SK-N-SH (cell line): ENCODE results near the gene GSC. TPM values are rescaled to one million over a fixed set of nuclear protein-coding genes. Genes with fewer than 3 reads are reported as not detected.

ENCODE experiments used
- CTCF ChIA-PET: fragments of 300-600, 350-600 bp; formaldehyde crosslinking; extraction: SDS; loops from one replicate; lab custom pipeline; 2021; lab: Yijun Ruan, JAX
- POLR2A ChIA-PET: fragments of 350-600 bp; sonication (Branson Sonifier 250); formaldehyde crosslinking; extraction: SDS; loops from one replicate; lab custom pipeline; 2020; ENCODE audit warnings: antibody characterized with exemption, inconsistent platforms; lab: Yijun Ruan, JAX
- DNase-seq: peaks from one replicate; pipeline ENCODE4 v3.0.0; 2012
- H2AFZ ChIP-seq: fragments of 200-600 bp; sonication (generic); 2 replicates; pipeline ENCODE4 v1.8.1; 2016; ENCODE audit warnings: antibody characterized with exemption, mild to moderate bottlenecking, low read depth
- H3F3A ChIP-seq: fragments of 200-600 bp; sonication (generic); replicated peaks from 2 replicates; pipeline ENCODE3; 2016; ENCODE audit warnings: antibody characterized with exemption, mild to moderate bottlenecking; ENCODE audit not compliant: insufficient read depth
- H3K27ac ChIP-seq, 2 experiments: fragments of 200-500 bp in 1 of 2; fragments of 200-600 bp in 1 of 2; sonication (Bioruptor generic) in 1 of 2; sonication (generic), shearing (Covaris generic) in 1 of 2; 2 replicates each; pipeline versions ENCODE4 v1.5.1 to v1.6.1; 2014 to 2016; ENCODE audit warnings: low read depth in 2 of 2, inconsistent platforms in 1 of 2, low read length in 1 of 2, mild to moderate bottlenecking in 1 of 2, mixed read lengths in 1 of 2
- H3K27me3 ChIP-seq: fragments of 200-600 bp; sonication (generic), shearing (Covaris generic); 2 replicates; pipeline ENCODE4 v1.6.1; 2016; ENCODE audit warnings: mixed run types; ENCODE audit not compliant: insufficient read depth
- H3K36me3 ChIP-seq, 2 experiments: fragments of 200-500 bp in 1 of 2; fragments of 200-600 bp in 1 of 2; sonication (Bioruptor generic) in 1 of 2; sonication (generic) in 1 of 2; replicated peaks in 1 of 2; 2 replicates each; pipeline versions ENCODE3 to v1.5.1; 2014 to 2016; ENCODE audit warnings: low read length in 1 of 2, mild to moderate bottlenecking in 1 of 2; ENCODE audit not compliant: insufficient read depth in 2 of 2, control insufficient read depth in 1 of 2
- H3K4me1 ChIP-seq, 2 experiments: fragments of 200-500 bp in 1 of 2; fragments of 200-600 bp in 1 of 2; sonication (Bioruptor generic) in 1 of 2; sonication (generic), shearing (Covaris generic) in 1 of 2; 2 replicates each; pipeline versions ENCODE4 v1.5.1 to v1.6.1; 2014 to 2016; ENCODE audit warnings: low read depth in 1 of 2, low read length in 1 of 2, mixed run types in 1 of 2; ENCODE audit not compliant: insufficient read depth in 2 of 2, control insufficient read depth in 1 of 2
- H3K4me2 ChIP-seq: fragments of 200-600 bp; sonication (generic), shearing (Covaris generic); 2 replicates; pipeline ENCODE4 v1.6.1; 2017; ENCODE audit warnings: mixed run types
- H3K4me3 ChIP-seq, 2 experiments: fragments of 200-500 bp in 1 of 2; fragments of 200-600 bp in 1 of 2; sonication (Bioruptor generic) in 1 of 2; sonication (generic), shearing (Covaris generic) in 1 of 2; 2 replicates each; pipeline versions ENCODE4 v1.5.1 to v1.8.1; 2014 to 2016; ENCODE audit warnings: low read depth in 2 of 2, inconsistent platforms in 1 of 2, low read length in 1 of 2, mild to moderate bottlenecking in 1 of 2, mixed read lengths in 1 of 2, moderate library complexity in 1 of 2
- H3K79me2 ChIP-seq: fragments of 200-600 bp; sonication (generic); 2 replicates; pipeline ENCODE4 v1.8.1; 2017; ENCODE audit warnings: mild to moderate bottlenecking; ENCODE audit not compliant: insufficient read depth
- H3K9ac ChIP-seq: fragments of 200-600 bp; sonication (generic); 2 replicates; pipeline ENCODE4 v1.6.1; 2017; ENCODE audit warnings: mixed run types
- H3K9me2 ChIP-seq: fragments of 200-600 bp; sonication (generic); 2 replicates; pipeline ENCODE4 v1.6.1; 2017; ENCODE audit warnings: mixed run types
- H3K9me3 ChIP-seq: fragments of 200-600 bp; sonication (generic); 2 replicates; pipeline ENCODE4 v1.6.1; 2017; ENCODE audit warnings: mixed run types, mild to moderate bottlenecking, moderate library complexity
- H4K20me1 ChIP-seq: fragments of 200-600 bp; sonication (generic); 2 replicates; pipeline ENCODE4 v1.6.1; 2017; ENCODE audit warnings: mild to moderate bottlenecking, mixed run types; ENCODE audit not compliant: insufficient read depth
- CHD2 ChIP-seq: fragments of 150-350 bp; IDR thresholded peaks from 2 replicates; pipeline ENCODE4 v1.6.1; 2018; ENCODE audit warnings: low read length; ENCODE audit not compliant: partially characterized antibody
- ELF1 ChIP-seq: IDR thresholded peaks from 2 replicates; pipeline ENCODE4 v1.4.0; 2012
- EP300 ChIP-seq, 2 experiments: IDR thresholded peaks; 2 replicates each; pipeline versions ENCODE4 v1.4.0 to v1.6.1; 2012; ENCODE audit warnings: borderline replicate concordance in 1 of 2, low read depth in 1 of 2, low read length in 1 of 2
- EZH2phosphoT487 ChIP-seq: fragments of 200-600 bp; sonication (generic); IDR thresholded peaks from 2 replicates; pipeline ENCODE4 v1.6.1; 2017; ENCODE audit warnings: low read depth, mixed run types, mild to moderate bottlenecking, antibody characterized with exemption, moderate library complexity, borderline replicate concordance
- FOSL2 ChIP-seq: IDR thresholded peaks from 2 replicates; pipeline ENCODE4 v1.4.0; 2012; ENCODE audit warnings: low read depth, mild to moderate bottlenecking, moderate library complexity, borderline replicate concordance
- FOXM1 ChIP-seq: IDR thresholded peaks from 2 replicates; pipeline ENCODE4 v1.4.0; 2012; ENCODE audit warnings: low read depth, mild to moderate bottlenecking
- GABPA ChIP-seq: IDR thresholded peaks from 2 replicates; pipeline ENCODE4 v1.4.0; 2012; ENCODE audit warnings: low read depth, mild to moderate bottlenecking
- NRF1 ChIP-seq: IDR thresholded peaks from 2 replicates; pipeline ENCODE4 v1.6.1; 2012; ENCODE audit warnings: low read depth, mild to moderate bottlenecking, low read length
- POLR2AphosphoS5 ChIP-seq: IDR thresholded peaks from 2 replicates; pipeline ENCODE4 v1.6.1; 2012; ENCODE audit warnings: low read depth, low read length
- RXRA ChIP-seq: IDR thresholded peaks from 2 replicates; pipeline ENCODE4 v1.4.0; 2012; ENCODE audit warnings: low read depth, mild to moderate bottlenecking, borderline replicate concordance
- SMC3 ChIP-seq: IDR thresholded peaks from 2 replicates; pipeline ENCODE4 v1.6.1; 2012; ENCODE audit warnings: low read depth, low read length, improper control_type of control experiment
- TCF12 ChIP-seq: IDR thresholded peaks from 2 replicates; pipeline ENCODE4 v1.4.0; 2012
- TEAD4 ChIP-seq: IDR thresholded peaks from 2 replicates; pipeline ENCODE4 v1.4.0; 2012; ENCODE audit warnings: mild to moderate bottlenecking, borderline replicate concordance; ENCODE audit not compliant: insufficient read depth
- USF2 ChIP-seq: fragments of 150-350 bp; IDR thresholded peaks from 2 replicates; pipeline ENCODE4 v1.6.1; 2017; ENCODE audit warnings: antibody characterized with exemption, low read length, low read depth, borderline replicate concordance
- YY1 ChIP-seq: IDR thresholded peaks from 2 replicates; pipeline ENCODE4 v1.4.0; 2012; ENCODE audit warnings: low read depth, mild to moderate bottlenecking
- ZBTB33 ChIP-seq: IDR thresholded peaks from 2 replicates; pipeline ENCODE4 v1.4.0; 2012; ENCODE audit warnings: low read depth, borderline replicate concordance
- WGBS: methylation state at CpG from one replicate; pipeline ENCODE4 v1.1.6; 2017; ENCODE audit warnings: low lambda C conversion rate; 5-methylcytosine and 5-hydroxymethylcytosine counted together
- polyA plus RNA-seq, 3 experiments: library from polyadenylated mRNA; depleted of rRNA; stranded (reverse); fragments of >200 nt; gene quantifications; 2 replicates each; pipeline ENCODE4 v1.2.3, GENCODE V29; 2012
- TF ChIP-seq, protein P1 (sequence below): fragments of 150-350 bp; IDR thresholded peaks from 2 replicates; pipeline ENCODE4 v1.6.1; 2016; ENCODE audit warnings: mild to moderate bottlenecking, low read depth, low read length
- TF ChIP-seq, protein P2 (sequence below): IDR thresholded peaks from 2 replicates; pipeline ENCODE4 v1.6.1; 2012; ENCODE audit warnings: mild to moderate bottlenecking, low read depth, low read length, moderate library complexity

The GSC gene
- polyA plus RNA-seq, 1 of the 3 experiments (the other 2 are of a cell fraction) = 1.3 TPM

- TF ChIP-seq EP300 (IDR thresholded peaks at IDR 0.05; ENCODE audit: borderline replicate concordance in 1 of 2, low read depth in 1 of 2, low read length in 1 of 2) (no peak), EZH2phosphoT487 (no peak), YY1 (no peak), FOSL2 (no peak), GABPA (no peak), FOXM1 (no peak), TEAD4 (no peak), RXRA (no peak), USF2 (no peak)
- TF ChIP-seq, protein P1, sequence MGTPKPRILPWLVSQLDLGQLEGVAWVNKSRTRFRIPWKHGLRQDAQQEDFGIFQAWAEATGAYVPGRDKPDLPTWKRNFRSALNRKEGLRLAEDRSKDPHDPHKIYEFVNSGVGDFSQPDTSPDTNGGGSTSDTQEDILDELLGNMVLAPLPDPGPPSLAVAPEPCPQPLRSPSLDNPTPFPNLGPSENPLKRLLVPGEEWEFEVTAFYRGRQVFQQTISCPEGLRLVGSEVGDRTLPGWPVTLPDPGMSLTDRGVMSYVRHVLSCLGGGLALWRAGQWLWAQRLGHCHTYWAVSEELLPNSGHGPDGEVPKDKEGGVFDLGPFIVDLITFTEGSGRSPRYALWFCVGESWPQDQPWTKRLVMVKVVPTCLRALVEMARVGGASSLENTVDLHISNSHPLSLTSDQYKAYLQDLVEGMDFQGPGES = no peak
- TF ChIP-seq, all 33 proteins: peak for 0
Observed at GRCh38 chr14:94771158-94771905, 1.4 kb upstream of the GSC start (continued).

DNA sequence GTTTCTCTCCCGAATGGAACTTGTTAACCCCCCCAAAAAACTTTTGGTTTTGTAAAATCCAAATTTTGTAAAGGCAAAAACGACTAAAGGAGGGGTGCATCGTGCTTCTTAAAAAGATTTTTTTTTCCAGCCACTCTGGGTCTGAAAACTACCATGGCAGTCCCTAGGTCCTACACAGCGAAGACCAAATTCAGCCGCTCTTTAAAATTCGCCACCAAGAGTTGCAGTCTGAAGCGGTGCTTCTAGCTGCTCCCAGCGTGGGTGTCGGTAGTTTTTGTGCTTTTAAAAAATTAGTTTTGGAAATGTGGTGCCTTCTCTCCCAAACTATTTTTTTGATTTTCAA is 873 bp upstream of the GSC start:
- Histone ChIP-seq H3K36me3 (no peaks in the 10 kb centered on the region), H4K20me1 (no peaks in the 10 kb centered on the region), H3K79me2 (no peaks in the 10 kb centered on the region), H3K27me3 (peaks cover 4% of the 10 kb centered on the region; the same call in 1 of the 2 replicates), H3K9me2 (no peaks in the 10 kb centered on the region), H3K9ac (no peak overlapping the region), H3K27ac (no peak overlapping the region), H3K4me1 (peaks cover 0 to 3% of the 10 kb centered on the region in 2 experiments; a peak in 2 of 4 replicates), H3K4me3 (no peak overlapping the region), H3F3A (no peaks in the 10 kb centered on the region), H2AFZ (no peak overlapping the region), H3K9me3 (no peaks in the 10 kb centered on the region), H3K4me2 (no peak overlapping the region)
- WGBS = 84% methylated on average over 9 of the region's 9 CpGs
- TF ChIP-seq, protein P1 = no peak
- TF ChIP-seq FOXM1 (no peak), SMC3 (no peak), YY1 (no peak), ELF1 (no peak), NRF1 (no peak), TCF12 (no peak), POLR2AphosphoS5 (no peak), CHD2 (no peak), ZBTB33 (no peak)
- TF ChIP-seq, protein P2, sequence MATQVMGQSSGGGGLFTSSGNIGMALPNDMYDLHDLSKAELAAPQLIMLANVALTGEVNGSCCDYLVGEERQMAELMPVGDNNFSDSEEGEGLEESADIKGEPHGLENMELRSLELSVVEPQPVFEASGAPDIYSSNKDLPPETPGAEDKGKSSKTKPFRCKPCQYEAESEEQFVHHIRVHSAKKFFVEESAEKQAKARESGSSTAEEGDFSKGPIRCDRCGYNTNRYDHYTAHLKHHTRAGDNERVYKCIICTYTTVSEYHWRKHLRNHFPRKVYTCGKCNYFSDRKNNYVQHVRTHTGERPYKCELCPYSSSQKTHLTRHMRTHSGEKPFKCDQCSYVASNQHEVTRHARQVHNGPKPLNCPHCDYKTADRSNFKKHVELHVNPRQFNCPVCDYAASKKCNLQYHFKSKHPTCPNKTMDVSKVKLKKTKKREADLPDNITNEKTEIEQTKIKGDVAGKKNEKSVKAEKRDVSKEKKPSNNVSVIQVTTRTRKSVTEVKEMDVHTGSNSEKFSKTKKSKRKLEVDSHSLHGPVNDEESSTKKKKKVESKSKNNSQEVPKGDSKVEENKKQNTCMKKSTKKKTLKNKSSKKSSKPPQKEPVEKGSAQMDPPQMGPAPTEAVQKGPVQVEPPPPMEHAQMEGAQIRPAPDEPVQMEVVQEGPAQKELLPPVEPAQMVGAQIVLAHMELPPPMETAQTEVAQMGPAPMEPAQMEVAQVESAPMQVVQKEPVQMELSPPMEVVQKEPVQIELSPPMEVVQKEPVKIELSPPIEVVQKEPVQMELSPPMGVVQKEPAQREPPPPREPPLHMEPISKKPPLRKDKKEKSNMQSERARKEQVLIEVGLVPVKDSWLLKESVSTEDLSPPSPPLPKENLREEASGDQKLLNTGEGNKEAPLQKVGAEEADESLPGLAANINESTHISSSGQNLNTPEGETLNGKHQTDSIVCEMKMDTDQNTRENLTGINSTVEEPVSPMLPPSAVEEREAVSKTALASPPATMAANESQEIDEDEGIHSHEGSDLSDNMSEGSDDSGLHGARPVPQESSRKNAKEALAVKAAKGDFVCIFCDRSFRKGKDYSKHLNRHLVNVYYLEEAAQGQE = no peak
- ChIA-PET CTCF (interaction anchor here (1.0 kb wide), 1 partner anchor 16 kb away, joined by 3 read pairs; no protein-coding TSS in a partner anchor), POLR2A (no interaction called here)
- DNase-seq = no peak
